Liver (tissue), 9 donors: ENCODE data around the gene TATDN3. TPM values are rescaled to one million over a fixed set of nuclear protein-coding genes. Genes with fewer than 3 reads are reported as not detected.

ENCODE experiments used
- DNase-seq: peaks from one replicate; pipeline ENCODE4 v3.0.0-alpha.2; 2017; ENCODE audit warnings: low spot score
- H3K27ac ChIP-seq, 2 donors: one replicate each; pipeline ENCODE4 v1.7.0; 2013; ENCODE audit warnings: inconsistent platforms in 2 of 2, low read length in 2 of 2, control low read depth in 1 of 2, low read depth in 1 of 2, mild to moderate bottlenecking in 1 of 2
- H3K27me3 ChIP-seq, 4 donors: one replicate each; pipeline versions ENCODE4 v1.6.1 to v1.7.0; 2013; ENCODE audit warnings: low read length in 3 of 4, inconsistent platforms in 1 of 4, mild to moderate bottlenecking in 1 of 4, moderate library complexity in 1 of 4; ENCODE audit not compliant: control insufficient read depth in 4 of 4, insufficient read depth in 4 of 4
- H3K36me3 ChIP-seq, 4 donors: one replicate each; pipeline versions ENCODE4 v1.6.1 to v1.7.0; 2013; ENCODE audit warnings: low read length in 3 of 4, mild to moderate bottlenecking in 3 of 4, low read depth in 1 of 4, moderate library complexity in 1 of 4; ENCODE audit not compliant: control insufficient read depth in 4 of 4, insufficient read depth in 3 of 4
- H3K4me1 ChIP-seq, 4 donors: one replicate each; pipeline versions ENCODE4 v1.6.1 to v1.7.0; 2013; ENCODE audit warnings: low read length in 3 of 4, mild to moderate bottlenecking in 3 of 4, moderate library complexity in 1 of 4; ENCODE audit not compliant: control insufficient read depth in 4 of 4, insufficient read depth in 4 of 4
- H3K4me3 ChIP-seq, 3 donors: one replicate each; pipeline versions ENCODE4 v1.6.1 to v1.7.0; 2013; ENCODE audit warnings: low read length in 3 of 3, control low read depth in 1 of 3, low read depth in 1 of 3, mild to moderate bottlenecking in 1 of 3
- H3K9ac ChIP-seq, 2 donors: one replicate each; pipeline ENCODE4 v1.7.0; 2013; ENCODE audit warnings: low read length in 2 of 2, mild to moderate bottlenecking in 2 of 2, moderate library complexity in 2 of 2, control low read depth in 1 of 2, low read depth in 1 of 2
- H3K9me3 ChIP-seq, 4 donors: one replicate each; pipeline versions ENCODE4 v1.6.1 to v1.7.0; 2013; ENCODE audit warnings: low read length in 3 of 4; ENCODE audit not compliant: control insufficient read depth in 4 of 4
- CTCF ChIP-seq: fragments of 150-350 bp; IDR thresholded peaks from 2 replicates; pipeline ENCODE4 v1.5.1; 2017; ENCODE audit warnings: improper control_type of control experiment, low read depth, low read length; ENCODE audit not compliant: missing input control
- HNF4G ChIP-seq: IDR thresholded peaks from 2 replicates; pipeline ENCODE4 v1.6.1; 2016; ENCODE audit warnings: antibody characterized with exemption
- JUND ChIP-seq, 2 donors: IDR thresholded peaks; 2 replicates each; pipeline ENCODE4 v1.6.1; 2016; ENCODE audit warnings: antibody characterized with exemption in 2 of 2
- YY1 ChIP-seq: IDR thresholded peaks from 2 replicates; pipeline ENCODE4 v1.6.1; 2016; ENCODE audit warnings: antibody characterized with exemption, mild to moderate bottlenecking
- WGBS: extraction: QIAGEN DNeasy Blood & Tissue Kit; methylation state at CpG from one replicate; pipeline ENCODE4 v1.1.7; 2013; 5-methylcytosine and 5-hydroxymethylcytosine counted together
- polyA plus RNA-seq, 2 donors: library from polyadenylated mRNA; stranded (reverse) in 1 of 2; unstranded in 1 of 2; fragments of 200-250 nt in 1 of 2; fragments of >200 nt in 1 of 2; fragmentation: Nextera tagmentation in 1 of 2; extraction: Ambion mirVana in 1 of 2; gene quantifications; one replicate each; pipeline versions ENCODE4 v1.2.1 to v1.2.3, GENCODE V29; 2013 to 2015
- total RNA-seq, 2 donors: library from RNA; depleted of rRNA; stranded (reverse); fragments of >200 nt; gene quantifications; one replicate each; pipeline ENCODE4 v1.2.3, GENCODE V29; 2014
- TF ChIP-seq, protein P1 (sequence below): IDR thresholded peaks from 2 replicates; pipeline ENCODE4 v1.6.1; 2016; ENCODE audit warnings: antibody characterized with exemption, mild to moderate bottlenecking
- donor health status: healthy.
- donor health status: healthy.
- donor health status: healthy.
- donor health status: healthy.
- donor health status: healthy.

Gene TATDN3
- total and polyA plus RNA-seq, 4 donors, result 5.2 to 8.1 (median 6.7) TPM

GRCh38 chr1:212771341-212771740, 20.4 kb upstream of the TATDN3 start:
- Histone ChIP-seq H3K36me3 (peaks cover 0 to 3% (median 2%) of the 10 kb centered on the region in 4 donors), H3K27me3 (no peaks in the 10 kb centered on the region), H3K4me1 (no peaks in the 10 kb centered on the region), H3K9ac (no peak overlapping the region), H3K9me3 (peaks cover 0 to 9% (median 6%) of the 10 kb centered on the region in 4 donors), H3K4me3 (no peak overlapping the region), H3K27ac (no peak overlapping the region)
- TF ChIP-seq HNF4G (no peak), YY1 (no peak), JUND (IDR thresholded peaks at IDR 0.05) (no peak)
- TF ChIP-seq, protein P1, sequence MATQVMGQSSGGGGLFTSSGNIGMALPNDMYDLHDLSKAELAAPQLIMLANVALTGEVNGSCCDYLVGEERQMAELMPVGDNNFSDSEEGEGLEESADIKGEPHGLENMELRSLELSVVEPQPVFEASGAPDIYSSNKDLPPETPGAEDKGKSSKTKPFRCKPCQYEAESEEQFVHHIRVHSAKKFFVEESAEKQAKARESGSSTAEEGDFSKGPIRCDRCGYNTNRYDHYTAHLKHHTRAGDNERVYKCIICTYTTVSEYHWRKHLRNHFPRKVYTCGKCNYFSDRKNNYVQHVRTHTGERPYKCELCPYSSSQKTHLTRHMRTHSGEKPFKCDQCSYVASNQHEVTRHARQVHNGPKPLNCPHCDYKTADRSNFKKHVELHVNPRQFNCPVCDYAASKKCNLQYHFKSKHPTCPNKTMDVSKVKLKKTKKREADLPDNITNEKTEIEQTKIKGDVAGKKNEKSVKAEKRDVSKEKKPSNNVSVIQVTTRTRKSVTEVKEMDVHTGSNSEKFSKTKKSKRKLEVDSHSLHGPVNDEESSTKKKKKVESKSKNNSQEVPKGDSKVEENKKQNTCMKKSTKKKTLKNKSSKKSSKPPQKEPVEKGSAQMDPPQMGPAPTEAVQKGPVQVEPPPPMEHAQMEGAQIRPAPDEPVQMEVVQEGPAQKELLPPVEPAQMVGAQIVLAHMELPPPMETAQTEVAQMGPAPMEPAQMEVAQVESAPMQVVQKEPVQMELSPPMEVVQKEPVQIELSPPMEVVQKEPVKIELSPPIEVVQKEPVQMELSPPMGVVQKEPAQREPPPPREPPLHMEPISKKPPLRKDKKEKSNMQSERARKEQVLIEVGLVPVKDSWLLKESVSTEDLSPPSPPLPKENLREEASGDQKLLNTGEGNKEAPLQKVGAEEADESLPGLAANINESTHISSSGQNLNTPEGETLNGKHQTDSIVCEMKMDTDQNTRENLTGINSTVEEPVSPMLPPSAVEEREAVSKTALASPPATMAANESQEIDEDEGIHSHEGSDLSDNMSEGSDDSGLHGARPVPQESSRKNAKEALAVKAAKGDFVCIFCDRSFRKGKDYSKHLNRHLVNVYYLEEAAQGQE, result no peak
- DNase-seq, result no peak

GRCh38 chr1:212773011-212773410, 18.7 kb upstream of the TATDN3 start:
- Histone ChIP-seq H3K4me1 (no peaks in the 10 kb centered on the region), H3K9ac (no peak overlapping the region), H3K9me3 (peaks cover 0 to 9% (median 6%) of the 10 kb centered on the region in 4 donors), H3K27me3 (no peaks in the 10 kb centered on the region), H3K36me3 (peaks cover 0 to 6% (median 1%) of the 10 kb centered on the region in 4 donors), H3K4me3 (no peak overlapping the region), H3K27ac (no peak overlapping the region)
- DNase-seq, result no peak
- 97% methylated on average over 2 of the region's 2 CpGs for WGBS
- no peak for TF ChIP-seq JUND (IDR thresholded peaks at IDR 0.05)

DNA sequence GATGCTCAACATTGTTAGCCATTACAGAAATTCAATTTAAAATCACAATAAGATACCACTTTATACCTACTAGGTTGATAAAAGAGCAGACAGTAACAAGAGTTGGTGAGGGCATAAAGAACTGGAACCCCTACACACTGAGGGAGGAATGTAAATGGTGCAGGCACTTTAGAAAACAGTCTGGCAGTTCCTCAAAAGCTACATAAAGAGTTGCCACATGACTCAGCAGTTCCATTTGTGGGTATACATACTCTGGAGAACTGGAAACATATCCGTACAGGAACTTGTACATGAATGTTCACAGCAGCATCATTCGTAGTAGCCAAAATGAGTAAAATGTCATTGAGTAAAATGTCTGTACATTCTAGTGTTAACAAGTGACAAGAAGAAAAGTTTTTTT, 17.1 kb upstream of the TATDN3 start:
- 90% methylated on average over 2 of the region's 2 CpGs for WGBS
- Histone ChIP-seq H3K27ac (no peak overlapping the region), H3K27me3 (no peaks in the 10 kb centered on the region), H3K36me3 (peaks cover 0 to 4% (median 1%) of the 10 kb centered on the region in 4 donors), H3K9ac (no peak overlapping the region), H3K4me3 (no peak overlapping the region), H3K9me3 (peaks cover 0 to 4% (median 0%) of the 10 kb centered on the region in 4 donors), H3K4me1 (no peaks in the 10 kb centered on the region)
- TF ChIP-seq, protein P1, result no peak
- TF ChIP-seq CTCF, result no peak
- no peak for TF ChIP-seq JUND (IDR thresholded peaks at IDR 0.05)
- DNase-seq, result no peak
